SU-DHL-6 (cell line): ENCODE results near the gene FAM3B.
"Not testable (repeated sequence)": the region's sequence is repeated elsewhere in the genome, so short reads cannot be mapped to it uniquely, and the experiment has no call there.

Experiments
- H2AFZ ChIP-seq: fragments of 200-600 bp; sonication (generic); 2 replicates; pipeline ENCODE4 v1.6.1; 2014; ENCODE audit warnings: low read depth, mild to moderate bottlenecking, moderate library complexity, mixed read lengths, antibody characterized with exemption, low read length; ENCODE audit not compliant: severe bottlenecking
- H3F3A ChIP-seq: fragments of 200-600 bp; shearing (Covaris generic); 2 replicates; pipeline ENCODE4 v1.6.0; 2016; ENCODE audit warnings: antibody characterized with exemption, mild to moderate bottlenecking; ENCODE audit not compliant: insufficient read depth
- H3K27ac ChIP-seq: fragments of 200-600 bp; sonication (generic); 2 replicates; pipeline ENCODE4 v1.5.1; 2016; ENCODE audit warnings: low read depth, mild to moderate bottlenecking, low read length, moderate library complexity, mixed read lengths
- H3K27me3 ChIP-seq: fragments of 200-600 bp; sonication (generic), shearing (Covaris generic); 2 replicates; pipeline ENCODE4 v1.6.0; 2014; ENCODE audit warnings: mild to moderate bottlenecking, low read length
- H3K36me3 ChIP-seq: fragments of 200-600 bp; sonication (generic); 2 replicates; pipeline ENCODE4 v1.6.1; 2014; ENCODE audit warnings: mild to moderate bottlenecking, low read length, mixed read lengths
- H3K4me2 ChIP-seq: fragments of 300-600, 200-600 bp; shearing (Covaris generic), sonication (generic); 2 replicates; pipeline ENCODE4 v1.6.0; 2014; ENCODE audit warnings: low read length, low read depth, mild to moderate bottlenecking; ENCODE audit not compliant: poor library complexity, severe bottlenecking
- H3K4me3 ChIP-seq: fragments of 200-600 bp; sonication (generic); 2 replicates; pipeline ENCODE4 v1.5.1; 2014; ENCODE audit warnings: antibody characterized with exemption, low read length, mild to moderate bottlenecking, mixed read lengths; ENCODE audit not compliant: insufficient read depth, poor library complexity, severe bottlenecking
- H3K79me2 ChIP-seq: fragments of 200-600 bp; sonication (generic); 2 replicates; pipeline ENCODE4 v1.6.1; 2014; ENCODE audit warnings: mild to moderate bottlenecking, low read length, moderate library complexity; ENCODE audit not compliant: insufficient read depth
- H3K9ac ChIP-seq: fragments of 200-600 bp; sonication (generic); 2 replicates; pipeline ENCODE4 v1.7.0; 2014; ENCODE audit warnings: mild to moderate bottlenecking, low read length
- H3K9me2 ChIP-seq: fragments of 200-600 bp; sonication (generic); replicated peaks from 2 replicates; pipeline ENCODE4 v1.6.1; 2014; ENCODE audit warnings: low read length; ENCODE audit not compliant: insufficient read depth
- H3K9me3 ChIP-seq: fragments of 200-600 bp; sonication (generic); 2 replicates; pipeline ENCODE4 v1.6.1; 2014; ENCODE audit warnings: low read length, mixed read lengths; ENCODE audit not compliant: insufficient read depth
- H4K20me1 ChIP-seq: fragments of 200-600 bp; sonication (generic); 2 replicates; pipeline ENCODE4 v1.6.1; 2014; ENCODE audit warnings: low read depth, mild to moderate bottlenecking, antibody characterized with exemption, low read length, moderate library complexity, mixed read lengths
- EZH2phosphoT487 ChIP-seq: fragments of 200-600 bp; sonication (generic), shearing (Covaris generic); conservative IDR thresholded peaks from 2 replicates; pipeline ENCODE4 v1.6.1; 2018; ENCODE audit warnings: mild to moderate bottlenecking, antibody characterized with exemption, low read length, moderate library complexity, mixed read lengths
- TF ChIP-seq, protein P1 (sequence below): fragments of 200-600 bp; sonication (generic); IDR thresholded peaks from one replicate; pipeline ENCODE4 v1.5.1; 2017; ENCODE audit warnings: antibody characterized with exemption, mild to moderate bottlenecking, low read length, moderate library complexity; ENCODE audit not compliant: insufficient read depth, poor library complexity, severe bottlenecking

Gene FAM3B

DNA sequence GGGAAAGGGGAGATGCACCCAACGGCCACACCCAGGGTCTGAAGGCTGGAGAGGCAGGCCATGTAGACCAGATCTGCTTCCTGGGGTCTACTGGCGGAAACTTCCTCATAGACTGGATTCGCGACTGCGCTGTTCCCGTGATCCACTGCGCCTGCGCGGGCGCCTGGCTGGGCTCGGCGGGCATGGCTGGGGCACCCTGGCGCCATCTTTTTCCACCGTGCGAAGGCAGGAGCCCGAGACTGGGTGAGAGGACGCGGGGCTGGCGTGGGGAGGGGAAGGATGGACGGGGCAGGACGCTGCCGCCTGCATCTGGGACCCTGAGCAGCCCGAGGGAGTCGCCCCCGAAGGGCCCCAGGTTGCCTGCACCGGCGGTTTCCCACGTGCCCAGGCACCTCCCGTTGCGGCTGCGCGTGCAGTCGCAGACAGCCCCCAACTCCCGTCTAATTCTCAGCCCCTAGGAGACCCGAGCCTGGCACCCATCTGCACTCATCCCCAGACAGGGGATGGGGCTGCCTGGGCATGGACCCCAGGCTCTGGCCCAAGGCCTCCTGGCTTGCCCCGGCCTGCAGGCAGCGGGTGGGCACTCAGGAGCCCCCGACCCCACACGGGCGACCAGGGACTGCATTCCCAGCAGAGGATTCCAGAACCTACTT is 12.4 kb upstream of the FAM3B start:
- Histone ChIP-seq H3K27ac (no peak overlapping the region), H3K27me3 (no peaks in the 10 kb centered on the region), H2AFZ (no peak overlapping the region), H3F3A (no peaks in the 10 kb centered on the region), H3K9ac (no peak overlapping the region), H3K9me3 (peaks cover 4% of the 10 kb centered on the region), H3K36me3 (no peaks in the 10 kb centered on the region; the same call in 1 of the 2 replicates), H3K4me3 (no peak overlapping the region), H3K4me2 (no peak overlapping the region), H3K79me2 (no peaks in the 10 kb centered on the region), H4K20me1 (no peaks in the 10 kb centered on the region), H3K9me2 (no peaks in the 10 kb centered on the region)
- TF ChIP-seq, protein P1, sequence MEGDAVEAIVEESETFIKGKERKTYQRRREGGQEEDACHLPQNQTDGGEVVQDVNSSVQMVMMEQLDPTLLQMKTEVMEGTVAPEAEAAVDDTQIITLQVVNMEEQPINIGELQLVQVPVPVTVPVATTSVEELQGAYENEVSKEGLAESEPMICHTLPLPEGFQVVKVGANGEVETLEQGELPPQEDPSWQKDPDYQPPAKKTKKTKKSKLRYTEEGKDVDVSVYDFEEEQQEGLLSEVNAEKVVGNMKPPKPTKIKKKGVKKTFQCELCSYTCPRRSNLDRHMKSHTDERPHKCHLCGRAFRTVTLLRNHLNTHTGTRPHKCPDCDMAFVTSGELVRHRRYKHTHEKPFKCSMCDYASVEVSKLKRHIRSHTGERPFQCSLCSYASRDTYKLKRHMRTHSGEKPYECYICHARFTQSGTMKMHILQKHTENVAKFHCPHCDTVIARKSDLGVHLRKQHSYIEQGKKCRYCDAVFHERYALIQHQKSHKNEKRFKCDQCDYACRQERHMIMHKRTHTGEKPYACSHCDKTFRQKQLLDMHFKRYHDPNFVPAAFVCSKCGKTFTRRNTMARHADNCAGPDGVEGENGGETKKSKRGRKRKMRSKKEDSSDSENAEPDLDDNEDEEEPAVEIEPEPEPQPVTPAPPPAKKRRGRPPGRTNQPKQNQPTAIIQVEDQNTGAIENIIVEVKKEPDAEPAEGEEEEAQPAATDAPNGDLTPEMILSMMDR = no peak
- no peak for TF ChIP-seq EZH2phosphoT487

- no peak overlapping the region for H3K4me3 ChIP-seq
- H3K9me3 ChIP-seq = peaks cover 4% of the 10 kb centered on the region
- no peak overlapping the region for H2AFZ ChIP-seq
- H3K79me2 ChIP-seq = no peaks in the 10 kb centered on the region
- no peaks in the 10 kb centered on the region for H3K9me2 ChIP-seq
- TF ChIP-seq, protein P1 = no peak
- no peak for TF ChIP-seq EZH2phosphoT487
- H3K4me2 ChIP-seq = no peak overlapping the region
- no peaks in the 10 kb centered on the region for H4K20me1 ChIP-seq
- H3K27me3 ChIP-seq = no peaks in the 10 kb centered on the region
- no peak overlapping the region for H3K27ac ChIP-seq
- no peak overlapping the region for H3K9ac ChIP-seq
- H3K36me3 ChIP-seq = no peaks in the 10 kb centered on the region; the same call in 1 of the 2 replicates
- no peaks in the 10 kb centered on the region for H3F3A ChIP-seq
Observed at GRCh38 chr21:41307219-41307618, 9.4 kb upstream of the FAM3B start.

DNA sequence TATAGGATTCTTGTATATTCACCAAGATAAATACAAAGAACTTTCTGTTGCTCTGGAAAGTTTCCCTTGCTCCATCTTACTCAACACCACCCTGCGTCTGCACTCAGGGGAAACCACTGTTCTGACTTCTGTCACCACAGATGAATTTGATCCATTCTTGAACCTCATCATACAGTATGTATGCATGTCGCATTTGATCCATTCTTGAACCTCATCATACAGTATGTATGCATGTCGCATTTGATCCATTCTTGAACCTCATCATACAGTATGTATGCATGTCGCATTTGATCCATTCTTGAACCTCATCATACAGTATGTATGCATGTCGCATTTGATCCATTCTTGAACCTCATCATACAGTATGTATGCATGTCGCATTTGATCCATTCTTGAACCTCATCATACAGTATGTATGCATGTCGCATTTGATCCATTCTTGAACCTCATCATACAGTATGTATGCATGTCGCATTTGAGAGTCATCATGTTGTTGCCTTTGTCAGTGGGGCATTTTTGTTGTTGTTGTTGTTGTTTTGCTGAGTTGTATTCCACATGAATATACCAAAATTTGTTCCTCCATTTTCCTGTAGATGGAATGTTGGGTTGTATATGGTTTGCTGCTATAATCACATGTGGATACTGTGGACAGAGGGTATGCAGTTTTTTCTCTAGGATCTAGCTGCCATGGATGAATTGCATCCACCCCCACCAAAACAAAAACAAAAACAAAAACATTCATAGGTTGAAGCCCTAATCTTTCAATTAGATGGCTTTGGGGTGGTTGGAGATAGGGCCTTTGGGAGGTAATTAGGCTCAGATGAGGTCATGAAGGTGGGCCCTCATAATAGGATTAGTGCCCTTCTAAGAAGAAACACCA is 3.1 kb upstream of the FAM3B start:
- H3K4me2 ChIP-seq, H2AFZ ChIP-seq, H3K27ac ChIP-seq, H3F3A ChIP-seq, H3K9me3 ChIP-seq, H3K79me2 ChIP-seq, H4K20me1 ChIP-seq, H3K9me2 ChIP-seq, H3K36me3 ChIP-seq, H3K9ac ChIP-seq, H3K4me3 ChIP-seq, H3K27me3 ChIP-seq: not testable (repeated sequence)

- Histone ChIP-seq H3F3A (no peaks in the 10 kb centered on the region), H3K4me3 (no peak overlapping the region), H3K4me2 (no peak overlapping the region), H3K9me3 (no peaks in the 10 kb centered on the region), H3K9me2 (no peaks in the 10 kb centered on the region), H2AFZ (no peak overlapping the region), H3K36me3 (no peaks in the 10 kb centered on the region), H3K27ac (no peak overlapping the region), H3K79me2 (no peaks in the 10 kb centered on the region), H3K27me3 (no peaks in the 10 kb centered on the region), H4K20me1 (no peaks in the 10 kb centered on the region), H3K9ac (no peak overlapping the region)
- TF ChIP-seq, protein P1 = no peak
- TF ChIP-seq EZH2phosphoT487 = no peak
Observed at GRCh38 chr21:41315726-41316125, 875 bp upstream of the FAM3B start.
